DND-41 (cell line): ENCODE results near the gene TAF1A.

Experiments used
- ATAC-seq: fragments of 200-7000 bp; cut with Tn5 transposase; 3 replicates; pipeline ENCODE4 v1.9.1; 2021; ENCODE audit warnings: low read depth; ENCODE audit not compliant: insufficient read depth
- DNase-seq: peaks from one replicate; pipeline ENCODE4 v3.0.0-alpha.2; 2020
- H2AFZ ChIP-seq: 2 replicates; pipeline ENCODE4 v1.6.0; 2012; ENCODE audit warnings: low read depth, low read length
- H3K27ac ChIP-seq: 2 replicates; pipeline ENCODE4 v1.5.1; 2012; ENCODE audit warnings: low read length, inconsistent platforms
- H3K27me3 ChIP-seq: fragments of 200-600 bp; sonication (generic); 2 replicates; pipeline ENCODE4 v1.6.0; 2012; ENCODE audit warnings: low read length, mild to moderate bottlenecking, inconsistent platforms; ENCODE audit not compliant: insufficient read depth, poor library complexity
- H3K36me3 ChIP-seq: 2 replicates; pipeline ENCODE4 v1.5.1; 2012; ENCODE audit warnings: low read length, inconsistent platforms; ENCODE audit not compliant: insufficient read depth
- H3K4me1 ChIP-seq: 2 replicates; pipeline ENCODE4 v1.5.1; 2012; ENCODE audit warnings: mild to moderate bottlenecking, low read length; ENCODE audit not compliant: insufficient read depth
- H3K4me2 ChIP-seq: 2 replicates; pipeline ENCODE4 v1.6.0; 2012; ENCODE audit warnings: mild to moderate bottlenecking, moderate library complexity, low read length, inconsistent platforms; ENCODE audit not compliant: insufficient read depth
- H3K4me3 ChIP-seq, 2 experiments: fragments of 200-600 bp in 1 of 2; shearing (Covaris generic) in 1 of 2; 2 replicates each; pipeline ENCODE4 v1.5.1; 2012 to 2016; ENCODE audit warnings: inconsistent platforms in 2 of 2, low read length in 2 of 2, mild to moderate bottlenecking in 2 of 2, low read depth in 1 of 2, moderate library complexity in 1 of 2
- H3K79me2 ChIP-seq: 2 replicates; pipeline ENCODE4 v1.6.0; 2012; ENCODE audit warnings: low read length, inconsistent platforms; ENCODE audit not compliant: insufficient read depth
- H3K9ac ChIP-seq: 2 replicates; pipeline ENCODE4 v1.6.0; 2012; ENCODE audit warnings: low read depth, mild to moderate bottlenecking, inconsistent platforms, low read length, moderate library complexity
- H3K9me3 ChIP-seq: 2 replicates; pipeline ENCODE4 v1.5.1; 2012; ENCODE audit warnings: low read length, moderate library complexity, mild to moderate bottlenecking, inconsistent platforms; ENCODE audit not compliant: insufficient read depth, severe bottlenecking
- H4K20me1 ChIP-seq: 2 replicates; pipeline ENCODE4 v1.6.0; 2012; ENCODE audit warnings: low read length; ENCODE audit not compliant: insufficient read depth
- EZH2 ChIP-seq: IDR thresholded peaks from 3 replicates; pipeline ENCODE4 v1.6.1; 2012; ENCODE audit warnings: borderline replicate concordance, low read depth, mild to moderate bottlenecking, moderate library complexity, low read length, inconsistent platforms; ENCODE audit not compliant: severe bottlenecking
- TF ChIP-seq, protein P1 (sequence below): IDR thresholded peaks from 2 replicates; pipeline ENCODE4 v1.5.1; 2012; ENCODE audit warnings: borderline replicate concordance, low read length, moderate library complexity, mild to moderate bottlenecking; ENCODE audit not compliant: poor library complexity, severe bottlenecking; ENCODE audit errors: extremely low read depth

Gene TAF1A

GRCh38 chr1:222552882-222553281 is 36.9 kb downstream of the TAF1A start:
- Histone ChIP-seq H3K4me2 (no peak overlapping the region), H3K27me3 (no peaks in the 10 kb centered on the region), H3K9ac (no peak overlapping the region), H3K9me3 (no peaks in the 10 kb centered on the region), H3K27ac (no peak overlapping the region), H3K4me1 (no peaks in the 10 kb centered on the region), H3K36me3 (peaks cover 27% of the 10 kb centered on the region; the same call in 1 of the 2 replicates), H2AFZ (no peak overlapping the region), H3K4me3 (no peak overlapping the region), H4K20me1 (no peaks in the 10 kb centered on the region), H3K79me2 (no peaks in the 10 kb centered on the region)
- ATAC-seq = no peak
- TF ChIP-seq EZH2 = no peak
- TF ChIP-seq, protein P1, sequence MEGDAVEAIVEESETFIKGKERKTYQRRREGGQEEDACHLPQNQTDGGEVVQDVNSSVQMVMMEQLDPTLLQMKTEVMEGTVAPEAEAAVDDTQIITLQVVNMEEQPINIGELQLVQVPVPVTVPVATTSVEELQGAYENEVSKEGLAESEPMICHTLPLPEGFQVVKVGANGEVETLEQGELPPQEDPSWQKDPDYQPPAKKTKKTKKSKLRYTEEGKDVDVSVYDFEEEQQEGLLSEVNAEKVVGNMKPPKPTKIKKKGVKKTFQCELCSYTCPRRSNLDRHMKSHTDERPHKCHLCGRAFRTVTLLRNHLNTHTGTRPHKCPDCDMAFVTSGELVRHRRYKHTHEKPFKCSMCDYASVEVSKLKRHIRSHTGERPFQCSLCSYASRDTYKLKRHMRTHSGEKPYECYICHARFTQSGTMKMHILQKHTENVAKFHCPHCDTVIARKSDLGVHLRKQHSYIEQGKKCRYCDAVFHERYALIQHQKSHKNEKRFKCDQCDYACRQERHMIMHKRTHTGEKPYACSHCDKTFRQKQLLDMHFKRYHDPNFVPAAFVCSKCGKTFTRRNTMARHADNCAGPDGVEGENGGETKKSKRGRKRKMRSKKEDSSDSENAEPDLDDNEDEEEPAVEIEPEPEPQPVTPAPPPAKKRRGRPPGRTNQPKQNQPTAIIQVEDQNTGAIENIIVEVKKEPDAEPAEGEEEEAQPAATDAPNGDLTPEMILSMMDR = no peak
- no peak for DNase-seq

GRCh38 chr1:222547944-222548671 is 41.6 kb downstream of the TAF1A start, which contains the start of gene HHIPL2:
HHIPL2 (minus strand) TSS chr1:222548104; CDS start chr1:222548044, 60 bp downstream.
- Histone ChIP-seq H3K27ac (no peak within 1 kb of the TSS), H3K4me3 (no peak within 1 kb of the TSS), H3K27me3 (peaks cover 3% of the 10 kb centered on the region)

GRCh38 chr1:222547260-222547614 is 42.5 kb downstream of the TAF1A start:
- Histone ChIP-seq H2AFZ (no peak overlapping the region), H3K4me3 (no peak overlapping the region), H3K79me2 (no peaks in the 10 kb centered on the region), H3K27me3 (peaks cover 3% of the 10 kb centered on the region), H3K4me1 (no peaks in the 10 kb centered on the region), H3K36me3 (no peaks in the 10 kb centered on the region), H4K20me1 (no peaks in the 10 kb centered on the region), H3K27ac (no peak overlapping the region), H3K9me3 (no peaks in the 10 kb centered on the region), H3K9ac (no peak overlapping the region), H3K4me2 (no peak overlapping the region)
- TF ChIP-seq, protein P1 = no peak
- no peak for TF ChIP-seq EZH2
- ATAC-seq = no peak
- no peak for DNase-seq

More at GRCh38 chr1:222547944-222548671, 41.6 kb downstream of the TAF1A start, which contains the start of gene HHIPL2:
- H4K20me1 ChIP-seq = no peaks in the 10 kb centered on the region
- H3K9me3 ChIP-seq = no peaks in the 10 kb centered on the region
- ATAC-seq (no peak), DNase-seq (no peak)
- H3K4me1 ChIP-seq = no peaks in the 10 kb centered on the region
- no peaks in the 10 kb centered on the region for H3K36me3 ChIP-seq
- no peaks in the 10 kb centered on the region for H3K79me2 ChIP-seq
- H2AFZ ChIP-seq = no peak within 1 kb of the TSS
- TF ChIP-seq, protein P1 = no peak
- no peak for TF ChIP-seq EZH2
- no peak within 1 kb of the TSS for H3K9ac ChIP-seq
- no peak within 1 kb of the TSS for H3K4me2 ChIP-seq
